SH-SY5Y (cell line): ENCODE measurements around the gene SLC6A11.

Experiments
- GATA2 ChIP-seq: IDR thresholded peaks from 2 replicates; pipeline ENCODE4 v1.6.1; 2011; ENCODE audit warnings: mild to moderate bottlenecking, low read depth, low read length
- GATA3 ChIP-seq: IDR thresholded peaks from 2 replicates; pipeline ENCODE4 v1.6.1; 2011; ENCODE audit warnings: low read depth, mild to moderate bottlenecking, low read length, moderate library complexity

- TF ChIP-seq GATA3 (no peak), GATA2 (no peak)
Measured at GRCh38 chr3:10954740-10955139, 138.7 kb downstream of the SLC6A11 start.
